ENCODE data around the gene NEU3. TPM values are rescaled to one million over a fixed set of nuclear protein-coding genes. Genes with fewer than 3 reads are reported as not detected.

The NEU3 gene
- total RNA-seq, 1 experiment from 2014 or later: 29.0 TPM

- TF ChIP-seq REST (IDR thresholded peaks at IDR 0.05; ENCODE audit: insufficient read depth in 1 of 2, low read depth in 2 of 2, low read length in 1 of 2) (no peak), TCF7L2 (IDR thresholded peaks at IDR 0.05; ENCODE audit: low read depth, low read length) (no peak), POLR2AphosphoS5 (IDR thresholded peaks at IDR 0.05; ENCODE audit: low read depth, low read length) (no peak), SIN3A (IDR thresholded peaks at IDR 0.05; ENCODE audit: borderline replicate concordance, insufficient read depth, low read depth, low read length) (no peak), CTCF (IDR thresholded peaks at IDR 0.05) (no peak)
- in situ Hi-C loops (cut with HindIII; ENCODE audit: low pct_unique_long_range_greater_than_20kb, low sequenced_read_pairs): no loop called here
- ChIA-PET CTCF (no interaction called here), POLR2A (no interaction called here)
- DNase-seq (ENCODE audit: low read depth, low spot score) (no peak), ATAC-seq (no peak)
- no peaks in the 10 kb centered on the region for H3K9me3 ChIP-seq (ENCODE audit: control insufficient read depth, insufficient read depth, low read depth, low read length)
- intact Hi-C loops (cut with micrococcal nuclease; ENCODE audit: unreplicated experiment): no loop called here
- H3K36me3 ChIP-seq (ENCODE audit: control insufficient read depth, insufficient read depth, low read length): no peaks in the 10 kb centered on the region
- no peak overlapping the region for H3K27ac ChIP-seq (ENCODE audit: low read length)
- no peaks in the 10 kb centered on the region for H3K4me1 ChIP-seq (ENCODE audit: control insufficient read depth, insufficient read depth, low read length)
- H3K4me3 ChIP-seq (ENCODE audit: low read depth in 2 of 2, low read length in 2 of 2): no peak overlapping the region
- no peaks in the 10 kb centered on the region for H3K27me3 ChIP-seq (ENCODE audit: control insufficient read depth, insufficient read depth, low read length)
- BruUV-seq (replicated peaks): no TSS peak
Observed at GRCh38 chr11:75028724-75029123, 40.0 kb downstream of the NEU3 start.

GRCh38 chr11:75029836-75030631 is 41.3 kb downstream of the NEU3 start:
- H3K4me3 ChIP-seq (ENCODE audit: low read depth in 2 of 2, low read length in 2 of 2): no peak overlapping the region
- ChIA-PET CTCF (interaction anchor here (0.6 to 1.4 kb wide), 2 partner anchors 8 to 115 kb away, joined by 3 read pairs; no protein-coding TSS in a partner anchor), POLR2A (no interaction called here)
- in situ Hi-C loops (cut with HindIII; ENCODE audit: low pct_unique_long_range_greater_than_20kb, low sequenced_read_pairs): no loop called here
- intact Hi-C loops (cut with micrococcal nuclease; ENCODE audit: unreplicated experiment): no loop called here
- TF ChIP-seq POLR2AphosphoS5 (IDR thresholded peaks at IDR 0.05; ENCODE audit: low read depth, low read length): no peak
- H3K27ac ChIP-seq (ENCODE audit: low read length): no peak overlapping the region
- no TSS peak for BruUV-seq (replicated peaks)
- no peak for ATAC-seq
- no peak for DNase-seq (ENCODE audit: low read depth, low spot score)
- no peaks in the 10 kb centered on the region for H3K27me3 ChIP-seq (ENCODE audit: control insufficient read depth, insufficient read depth, low read length)
- H3K9me3 ChIP-seq (ENCODE audit: control insufficient read depth, insufficient read depth, low read depth, low read length): no peaks in the 10 kb centered on the region
- H3K36me3 ChIP-seq (ENCODE audit: control insufficient read depth, insufficient read depth, low read length): no peaks in the 10 kb centered on the region
- H3K4me1 ChIP-seq (ENCODE audit: control insufficient read depth, insufficient read depth, low read length): no peaks in the 10 kb centered on the region

GRCh38 chr11:75031224-75031753 is 42.6 kb downstream of the NEU3 start:
- no peak overlapping the region for H3K27ac ChIP-seq (ENCODE audit: low read length)
- DNase-seq (ENCODE audit: low read depth, low spot score) (no peak), ATAC-seq (peak; percentile 19; the same call in 1 of the 2 replicates)
- CTCF ChIA-PET: interaction anchor here (0.6 to 1.9 kb wide), 4 partner anchors 9 to 101 kb away, joined by 3 to 5 read pairs (median 3); no protein-coding TSS in a partner anchor
- POLR2A ChIA-PET: no interaction called here
- no peaks in the 10 kb centered on the region for H3K4me1 ChIP-seq (ENCODE audit: control insufficient read depth, insufficient read depth, low read length)
- in situ Hi-C loops (cut with HindIII; ENCODE audit: low pct_unique_long_range_greater_than_20kb, low sequenced_read_pairs): no loop called here
- BruUV-seq (replicated peaks): no TSS peak
- no peaks in the 10 kb centered on the region for H3K27me3 ChIP-seq (ENCODE audit: control insufficient read depth, insufficient read depth, low read length)
- H3K36me3 ChIP-seq (ENCODE audit: control insufficient read depth, insufficient read depth, low read length): no peaks in the 10 kb centered on the region
- intact Hi-C loops (cut with micrococcal nuclease; ENCODE audit: unreplicated experiment): no loop called here
- H3K9me3 ChIP-seq (ENCODE audit: control insufficient read depth, insufficient read depth, low read depth, low read length): no peaks in the 10 kb centered on the region
- H3K4me3 ChIP-seq (ENCODE audit: low read depth in 2 of 2, low read length in 2 of 2): no peak overlapping the region
- no peak for TF ChIP-seq SIN3A (IDR thresholded peaks at IDR 0.05; ENCODE audit: borderline replicate concordance, insufficient read depth, low read depth, low read length)
- TF ChIP-seq CTCF (IDR thresholded peaks at IDR 0.05): no peak

Data from Panc1 (cell line).